Lower leg skin (tissue), 3 donors: Measurements from ENCODE around the gene MAMSTR.

Experiments used
- CTCF ChIP-seq, 3 donors: fragments of 450-650 bp; IDR thresholded peaks; one replicate each; pipeline ENCODE4 v1.5.1; 2016; ENCODE audit warnings: antibody characterized with exemption in 3 of 3, mild to moderate bottlenecking in 3 of 3, moderate library complexity in 2 of 3
- POLR2A ChIP-seq, 2 donors: fragments of 450-650 bp; IDR thresholded peaks; one replicate each; pipeline ENCODE4 v1.6.1; 2016 to 2017; ENCODE audit warnings: antibody characterized with exemption in 2 of 2, mild to moderate bottlenecking in 1 of 2, moderate library complexity in 1 of 2

DNA sequence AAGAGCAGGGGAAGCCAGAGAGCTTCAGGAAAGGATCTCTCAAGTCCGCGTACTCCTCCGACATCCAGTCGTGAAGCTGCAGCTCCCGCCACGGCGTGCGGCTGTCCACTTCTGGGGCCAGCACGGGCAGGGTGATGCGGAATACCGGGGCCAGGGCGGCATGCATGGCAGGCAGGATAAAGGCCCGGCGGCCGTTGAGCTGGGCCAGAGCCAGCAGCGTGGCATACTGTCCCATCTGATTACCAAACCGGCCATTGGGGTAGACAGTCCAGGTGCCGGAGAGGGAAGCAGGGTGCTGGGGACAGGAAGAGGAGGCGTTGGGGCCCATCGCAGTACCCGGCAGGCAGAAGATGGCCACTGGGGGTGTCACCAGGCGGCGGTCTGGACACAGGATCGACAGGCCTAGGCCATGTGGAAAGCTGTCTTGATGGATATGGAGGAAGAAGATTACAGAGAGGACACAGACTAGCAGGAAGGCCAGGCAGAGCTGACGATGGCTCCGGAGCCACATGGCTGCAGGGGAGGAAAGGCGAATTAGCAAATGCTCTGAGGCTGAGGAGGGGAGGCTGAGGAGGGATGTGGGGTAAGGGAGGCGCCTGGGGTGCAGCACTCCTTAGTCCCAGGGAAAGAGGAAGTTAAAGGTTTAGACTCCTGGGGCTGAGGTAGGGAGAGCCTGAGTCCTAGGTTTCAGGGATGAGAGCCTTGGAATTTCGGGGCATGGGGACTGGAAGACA is 31.4 kb upstream of the MAMSTR start:
- no peak for TF ChIP-seq CTCF (IDR thresholded peaks at IDR 0.05)
- TF ChIP-seq POLR2A (IDR thresholded peaks at IDR 0.05) = no peak
